OCI-LY7 (cell line): ENCODE data around the gene CDKAL1. TPM values are rescaled to one million over a fixed set of nuclear protein-coding genes. Genes with fewer than 3 reads are reported as not detected.

Experiments
- BruUV-seq: library from RNA; stranded (reverse); fragments of 400-500 nt; replicated peaks from 2 replicates; lab custom pipeline; 2021; lab: Mats Ljungman, UMichigan
- CTCF ChIA-PET: fragments of 300-600 bp; sonication (Branson Sonifier 250); formaldehyde crosslinking; loops from one replicate; lab custom pipeline; 2022; ENCODE audit warnings: antibody characterized with exemption; ENCODE audit not compliant: unreplicated experiment; lab: Charles Lee
- POLR2A ChIA-PET: fragments of 300-600 bp; sonication (Branson Sonifier 250); formaldehyde crosslinking; loops from one replicate; lab custom pipeline; 2022; ENCODE audit warnings: antibody characterized with exemption; lab: Charles Lee
- DNase-seq: peaks from one replicate; pipeline ENCODE4 v3.0.0-alpha.2; 2015; ENCODE audit warnings: low spot score
- H2AFZ ChIP-seq: fragments of 200-600 bp; sonication (generic), shearing (Covaris generic); 2 replicates; pipeline ENCODE4 v1.6.1; 2014; ENCODE audit warnings: mild to moderate bottlenecking, antibody characterized with exemption, low read length, moderate library complexity
- H3K27ac ChIP-seq: fragments of 200-600 bp; sonication (generic); 2 replicates; pipeline ENCODE4 v1.5.1; 2014; ENCODE audit warnings: mixed run types, low read depth, mild to moderate bottlenecking, moderate library complexity, low read length, inconsistent platforms; ENCODE audit not compliant: poor library complexity, severe bottlenecking
- H3K36me3 ChIP-seq: fragments of 200-600 bp; sonication (generic); 2 replicates; pipeline ENCODE4 v1.6.1; 2014; ENCODE audit warnings: mild to moderate bottlenecking, antibody characterized with exemption, low read length, moderate library complexity, mixed read lengths; ENCODE audit not compliant: insufficient read depth
- H3K4me1 ChIP-seq: fragments of 200-600 bp; sonication (generic); 2 replicates; pipeline ENCODE4 v1.5.1; 2014; ENCODE audit warnings: mild to moderate bottlenecking, low read length; ENCODE audit not compliant: insufficient read depth, poor library complexity, severe bottlenecking
- H3K4me2 ChIP-seq: fragments of 200-600 bp; sonication (generic); 2 replicates; pipeline ENCODE4 v1.6.1; 2014; ENCODE audit warnings: mild to moderate bottlenecking, low read length
- H3K4me3 ChIP-seq: fragments of 200-600 bp; sonication (generic); 2 replicates; pipeline ENCODE4 v1.5.1; 2014; ENCODE audit warnings: mild to moderate bottlenecking, low read depth, low read length; ENCODE audit not compliant: poor library complexity, severe bottlenecking
- H3K79me2 ChIP-seq: fragments of 200-600 bp; sonication (generic); 2 replicates; pipeline ENCODE4 v1.6.1; 2016; ENCODE audit warnings: low read depth, mild to moderate bottlenecking, low read length, moderate library complexity, mixed read lengths; ENCODE audit not compliant: insufficient read depth
- H3K9me2 ChIP-seq: fragments of 200-600 bp; sonication (generic); 2 replicates; pipeline ENCODE4 v1.6.1; 2016; ENCODE audit warnings: mild to moderate bottlenecking, low read length, mixed read lengths; ENCODE audit not compliant: insufficient read depth
- H3K9me3 ChIP-seq: fragments of 200-600 bp; sonication (generic); 2 replicates; pipeline ENCODE4 v1.6.1; 2014; ENCODE audit warnings: mild to moderate bottlenecking, mixed run types, low read length, mixed read lengths
- H4K20me1 ChIP-seq: fragments of 200-600 bp; sonication (generic); 2 replicates; pipeline ENCODE4 v1.6.1; 2014; ENCODE audit warnings: mild to moderate bottlenecking, antibody characterized with exemption, low read length, moderate library complexity, mixed read lengths; ENCODE audit not compliant: insufficient read depth
- CTCF ChIP-seq: fragments of 200-600 bp; sonication (generic); conservative IDR thresholded peaks from 2 replicates; pipeline ENCODE4 v1.5.1; 2014; ENCODE audit warnings: mild to moderate bottlenecking, antibody characterized with exemption, low read length, moderate library complexity, mixed read lengths
- EZH2phosphoT487 ChIP-seq: fragments of 200-600 bp; sonication (generic); IDR thresholded peaks from 2 replicates; pipeline ENCODE4 v1.6.1; 2018; ENCODE audit warnings: low read depth, borderline replicate concordance, mild to moderate bottlenecking, mixed run types, antibody characterized with exemption, low read length, moderate library complexity, mixed read lengths
- intact Hi-C: fragments of 100-400 bp; cut with micrococcal nuclease; formaldehyde crosslinking; loops from one replicate; pipeline ENCODE4 v1.10.0; 2022; ENCODE audit not compliant: unreplicated experiment
- total RNA-seq, 2 experiments: library from RNA; depleted of rRNA in 1 of 2; stranded (reverse); fragments of >200 nt in 1 of 2; shearing (Covaris generic) in 1 of 2; gene quantifications; 2 replicates each; pipeline ENCODE4 v1.2.3, GENCODE V29; 2014 to 2022

CDKAL1 gene
- total RNA-seq, 2 experiments from 2014 or later, result 19.9 to 21.1 TPM

GRCh38 chr6:20936949-20937348, 402.7 kb downstream of the CDKAL1 start:
- TF ChIP-seq CTCF (no peak), EZH2phosphoT487 (no peak)
- Histone ChIP-seq H3K4me3 (no peak overlapping the region), H3K9me2 (no peaks in the 10 kb centered on the region), H3K79me2 (no peaks in the 10 kb centered on the region), H3K27ac (no peak overlapping the region), H3K36me3 (no peaks in the 10 kb centered on the region), H2AFZ (no peak overlapping the region), H3K9me3 (no peaks in the 10 kb centered on the region), H4K20me1 (no peaks in the 10 kb centered on the region), H3K4me2 (no peak overlapping the region), H3K4me1 (no peaks in the 10 kb centered on the region)
- DNase-seq, result no peak
- intact Hi-C loops, result no loop called here
- ChIA-PET POLR2A (no interaction called here), CTCF (no interaction called here)
- no TSS peak for BruUV-seq

- Histone ChIP-seq H3K4me2 (no peak overlapping the region), H3K27ac (no peak overlapping the region), H3K36me3 (no peaks in the 10 kb centered on the region), H3K79me2 (no peaks in the 10 kb centered on the region), H3K4me3 (no peak overlapping the region), H3K9me2 (no peaks in the 10 kb centered on the region), H2AFZ (no peak overlapping the region), H3K4me1 (no peaks in the 10 kb centered on the region), H3K9me3 (no peaks in the 10 kb centered on the region), H4K20me1 (no peaks in the 10 kb centered on the region)
- TF ChIP-seq CTCF (no peak), EZH2phosphoT487 (no peak)
- intact Hi-C loops, result no loop called here
- POLR2A ChIA-PET, result no interaction called here
- CTCF ChIA-PET, result no interaction called here
- BruUV-seq, result no TSS peak
- no peak for DNase-seq
Observed at GRCh38 chr6:20939161-20939775, 405.0 kb downstream of the CDKAL1 start.

- BruUV-seq, result no TSS peak
- Histone ChIP-seq H3K4me3 (no peak overlapping the region), H3K4me1 (no peaks in the 10 kb centered on the region), H3K9me3 (no peaks in the 10 kb centered on the region), H3K9me2 (no peaks in the 10 kb centered on the region), H3K79me2 (no peaks in the 10 kb centered on the region), H2AFZ (no peak overlapping the region), H3K36me3 (no peaks in the 10 kb centered on the region), H3K27ac (no peak overlapping the region), H4K20me1 (no peaks in the 10 kb centered on the region), H3K4me2 (no peak overlapping the region)
- TF ChIP-seq EZH2phosphoT487, result no peak
- no peak for TF ChIP-seq CTCF
- ChIA-PET CTCF (no interaction called here), POLR2A (interaction anchor here (0.6 kb wide), 2 partner anchors 136 to 425 kb away, joined by 3 read pairs; no protein-coding TSS in a partner anchor)
- intact Hi-C loops, result no loop called here
- no peak for DNase-seq
Observed at GRCh38 chr6:20943040-20943627, 408.9 kb downstream of the CDKAL1 start.
